ENCODE results near the gene NDUFS4.

DNA sequence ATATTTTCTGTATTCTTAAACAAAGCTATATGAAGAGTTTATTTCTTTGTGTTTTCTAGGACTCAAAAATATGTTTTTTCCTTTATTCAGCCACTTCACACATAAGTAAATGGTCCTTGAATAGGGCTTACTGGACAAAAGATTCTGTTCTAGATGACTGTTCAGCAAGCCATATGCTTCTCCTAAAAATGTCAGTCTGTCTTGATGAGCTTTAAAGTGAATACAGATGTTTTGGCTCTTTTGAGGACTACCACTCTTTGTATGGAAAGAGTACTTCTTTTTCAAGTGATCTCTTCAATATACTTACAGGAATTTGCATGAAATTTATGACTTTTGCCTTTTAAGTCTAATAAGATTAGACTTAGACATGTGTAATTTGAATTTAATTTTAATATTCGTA lies 8.4 kb downstream of the NDUFS4 start:
- TF ChIP-seq POLR2A (IDR thresholded peaks at IDR 0.05; ENCODE audit: low read depth) = no peak
- TF ChIP-seq, protein P1, sequence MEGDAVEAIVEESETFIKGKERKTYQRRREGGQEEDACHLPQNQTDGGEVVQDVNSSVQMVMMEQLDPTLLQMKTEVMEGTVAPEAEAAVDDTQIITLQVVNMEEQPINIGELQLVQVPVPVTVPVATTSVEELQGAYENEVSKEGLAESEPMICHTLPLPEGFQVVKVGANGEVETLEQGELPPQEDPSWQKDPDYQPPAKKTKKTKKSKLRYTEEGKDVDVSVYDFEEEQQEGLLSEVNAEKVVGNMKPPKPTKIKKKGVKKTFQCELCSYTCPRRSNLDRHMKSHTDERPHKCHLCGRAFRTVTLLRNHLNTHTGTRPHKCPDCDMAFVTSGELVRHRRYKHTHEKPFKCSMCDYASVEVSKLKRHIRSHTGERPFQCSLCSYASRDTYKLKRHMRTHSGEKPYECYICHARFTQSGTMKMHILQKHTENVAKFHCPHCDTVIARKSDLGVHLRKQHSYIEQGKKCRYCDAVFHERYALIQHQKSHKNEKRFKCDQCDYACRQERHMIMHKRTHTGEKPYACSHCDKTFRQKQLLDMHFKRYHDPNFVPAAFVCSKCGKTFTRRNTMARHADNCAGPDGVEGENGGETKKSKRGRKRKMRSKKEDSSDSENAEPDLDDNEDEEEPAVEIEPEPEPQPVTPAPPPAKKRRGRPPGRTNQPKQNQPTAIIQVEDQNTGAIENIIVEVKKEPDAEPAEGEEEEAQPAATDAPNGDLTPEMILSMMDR (IDR thresholded peaks at IDR 0.05) = no peak

Measured in esophagus muscularis mucosa (tissue), 3 donors.